ENCODE measurements around the gene EIF2S1.

GRCh38 chr14:67411820-67412421 is 51.8 kb downstream of the EIF2S1 start, which contains the start of gene PLEK2:
- no peak for TF ChIP-seq CTCF (IDR thresholded peaks at IDR 0.05)
- peak; percentile 62 for TF ChIP-seq POLR2A (IDR thresholded peaks at IDR 0.05)
- no peak for TF ChIP-seq POLR2AphosphoS5 (IDR thresholded peaks at IDR 0.05)
